Central memory CD4-positive, alpha-beta T cell (primary cell): ENCODE results near the gene KLF12.
A peak's percentile ranks its signal among the peaks of the same experiment; 100 is the strongest.

Experiments
- DNase-seq: peaks from one replicate; pipeline ENCODE4 v3.0.0; 2022

KLF12 gene

DNA sequence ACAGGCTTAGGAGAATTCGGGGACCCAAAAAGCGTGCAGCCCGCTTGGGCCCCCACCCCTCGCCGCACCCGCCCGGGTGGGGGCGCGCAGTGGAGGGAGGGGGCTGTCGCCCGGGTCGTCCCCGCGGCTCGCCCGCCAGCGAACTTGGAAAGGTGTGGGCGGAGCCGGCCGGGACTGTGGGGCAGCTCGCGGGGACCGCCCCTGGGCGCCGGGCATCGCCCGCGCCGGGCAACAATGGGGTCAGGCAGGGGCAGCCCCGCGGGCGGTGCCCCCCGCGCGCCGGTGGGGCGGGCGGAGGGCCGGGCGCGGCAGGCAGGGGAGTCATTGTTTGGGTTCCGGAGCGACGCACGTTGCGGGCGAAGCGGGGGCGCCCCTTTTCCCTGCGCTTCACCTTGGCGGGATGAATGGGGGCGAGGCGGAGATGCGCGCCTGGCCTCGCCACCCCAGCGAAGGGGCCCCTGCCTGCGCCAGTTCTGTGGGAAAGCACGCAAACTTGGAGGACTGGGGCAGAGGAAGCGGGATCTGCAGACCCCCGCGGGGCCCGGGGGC, 647 bp upstream of the KLF12 start:
- peak; percentile 76 for DNase-seq

DNA sequence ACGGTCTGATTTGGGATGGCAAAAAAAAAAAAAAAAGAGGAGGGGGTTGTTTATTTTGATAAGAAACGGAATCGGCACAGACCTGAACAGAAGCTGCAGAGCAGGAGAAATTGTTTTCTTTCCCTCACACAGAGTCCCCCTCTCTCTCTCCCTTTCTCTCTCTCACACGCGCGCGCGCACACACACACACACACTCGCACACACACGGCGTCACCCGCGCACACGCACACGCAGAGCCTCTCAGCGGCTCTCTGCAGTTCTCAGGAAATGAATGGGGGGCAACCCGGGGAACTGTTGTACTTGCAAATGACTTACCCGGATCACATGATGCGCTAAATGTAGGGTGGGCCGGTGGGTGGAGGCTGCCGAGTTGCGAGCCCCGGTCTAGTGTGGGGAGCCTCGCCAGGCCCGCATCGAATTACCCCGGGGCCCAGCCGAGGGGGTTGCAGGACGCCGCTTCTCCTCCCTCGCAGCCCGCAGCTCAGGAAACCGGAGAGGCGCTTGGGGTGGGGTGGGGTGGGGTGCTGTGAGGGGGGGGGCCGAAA, 475 bp downstream of the KLF12 start:
- DNase-seq: peak; percentile 94

GRCh38 chr13:74132776-74133656, 1.2 kb downstream of the KLF12 start:
- peak; percentile 52 for DNase-seq

GRCh38 chr13:74132152-74132775, 1.9 kb downstream of the KLF12 start:
- DNase-seq: peak; percentile 73

DNA sequence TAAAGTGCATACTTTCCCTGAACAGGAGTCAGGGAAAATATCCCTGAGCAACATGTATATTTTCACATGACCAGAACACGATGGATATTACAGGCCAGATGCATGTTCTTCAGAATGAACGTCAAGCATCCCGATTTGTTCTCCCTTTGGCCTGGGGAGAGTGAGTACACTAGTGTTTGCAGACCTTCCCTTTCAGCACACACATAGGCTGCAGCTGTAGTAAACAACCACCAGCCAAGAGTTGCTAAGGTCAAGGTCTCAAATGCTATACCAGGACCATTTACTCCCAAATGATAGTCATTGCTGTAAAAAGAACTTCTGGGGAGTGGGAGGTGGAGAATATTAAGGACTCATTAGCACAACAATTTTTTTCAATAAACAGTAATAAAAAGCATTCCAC, 3.0 kb downstream of the KLF12 start:
- DNase-seq: no peak

- peak; percentile 55 for DNase-seq
Observed at GRCh38 chr13:74129500-74130191, 4.6 kb downstream of the KLF12 start.

DNA sequence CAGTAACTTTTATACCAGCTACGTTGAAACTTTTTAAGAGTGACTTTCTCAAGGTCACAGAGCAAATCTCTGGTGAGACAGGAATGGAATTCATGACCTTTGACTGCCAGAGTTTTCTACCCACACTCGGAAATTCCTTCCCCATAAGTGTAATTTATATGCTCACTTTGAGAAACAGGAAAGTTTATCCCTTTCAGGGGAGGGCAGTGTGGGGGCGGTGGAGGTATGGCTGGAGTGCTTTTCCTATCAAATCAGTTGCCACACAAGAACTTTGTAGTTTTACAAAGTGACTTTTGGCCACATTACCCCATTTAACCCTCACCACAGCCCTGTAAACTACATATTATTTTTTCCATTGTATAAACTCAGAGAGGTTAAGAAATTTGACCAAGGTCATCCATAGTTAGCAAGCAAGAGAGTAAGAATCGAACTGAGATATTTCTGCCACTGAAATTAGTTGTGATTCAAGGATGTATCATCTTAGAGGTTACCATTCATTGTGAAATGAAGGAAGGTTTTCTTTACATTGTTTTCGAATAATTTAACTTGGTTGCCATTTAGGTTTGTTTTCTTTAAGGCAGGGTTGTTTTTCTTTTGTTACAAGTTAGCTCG, 5.9 kb downstream of the KLF12 start:
- no peak for DNase-seq

- no peak for DNase-seq
Observed at GRCh38 chr13:74118328-74118727, 15.9 kb downstream of the KLF12 start.

- no peak for DNase-seq
Observed at GRCh38 chr13:74117207-74117705, 16.9 kb downstream of the KLF12 start.

- DNase-seq: no peak
Observed at GRCh38 chr13:74115133-74115532, 19.1 kb downstream of the KLF12 start.

GRCh38 chr13:74114641-74115040, 19.6 kb downstream of the KLF12 start:
- no peak for DNase-seq

- DNase-seq: no peak
Observed at GRCh38 chr13:74114202-74114601, 20.0 kb downstream of the KLF12 start.

- no peak for DNase-seq
Observed at GRCh38 chr13:74111901-74112824, 22.0 kb downstream of the KLF12 start.

DNA sequence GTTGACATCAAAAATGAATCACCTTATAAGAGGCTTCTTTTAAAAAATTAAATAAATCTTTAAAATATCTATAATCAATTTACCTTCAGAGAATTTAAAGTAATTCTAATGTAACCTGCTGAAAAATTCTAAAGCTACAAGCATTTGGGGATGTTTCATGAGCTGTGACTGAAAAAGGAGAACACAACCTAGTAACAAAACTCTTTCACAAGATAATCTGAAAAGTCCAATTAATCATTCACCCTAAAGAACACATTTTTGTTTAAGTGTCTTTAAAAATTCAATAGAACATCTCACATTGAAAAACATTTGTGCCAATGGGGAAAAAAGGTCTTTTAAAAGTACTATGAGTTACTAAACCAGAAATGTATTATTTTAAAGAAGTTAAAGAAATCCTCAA, 22.8 kb downstream of the KLF12 start:
- DNase-seq: no peak

GRCh38 chr13:74110053-74110452, 24.2 kb downstream of the KLF12 start:
- DNase-seq: no peak

DNA sequence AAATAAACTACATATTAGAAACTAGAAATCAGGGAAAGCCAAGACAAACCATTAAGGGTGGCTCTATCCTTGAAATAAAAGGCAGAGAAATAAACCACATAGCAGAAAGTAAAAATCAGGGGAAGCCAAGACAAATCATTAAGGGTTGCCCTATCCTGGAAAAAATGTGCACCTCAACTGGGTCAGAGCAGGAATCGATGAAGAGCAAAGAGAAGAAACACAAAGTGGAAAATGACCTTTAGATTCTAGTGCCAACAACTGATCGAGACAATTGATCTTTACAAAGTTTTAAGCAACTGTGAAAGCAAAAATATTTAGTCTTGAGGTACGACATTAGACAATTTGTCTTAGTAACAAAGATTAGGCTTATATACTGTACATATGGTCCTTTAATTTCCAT, 26.6 kb downstream of the KLF12 start:
- no peak for DNase-seq

DNA sequence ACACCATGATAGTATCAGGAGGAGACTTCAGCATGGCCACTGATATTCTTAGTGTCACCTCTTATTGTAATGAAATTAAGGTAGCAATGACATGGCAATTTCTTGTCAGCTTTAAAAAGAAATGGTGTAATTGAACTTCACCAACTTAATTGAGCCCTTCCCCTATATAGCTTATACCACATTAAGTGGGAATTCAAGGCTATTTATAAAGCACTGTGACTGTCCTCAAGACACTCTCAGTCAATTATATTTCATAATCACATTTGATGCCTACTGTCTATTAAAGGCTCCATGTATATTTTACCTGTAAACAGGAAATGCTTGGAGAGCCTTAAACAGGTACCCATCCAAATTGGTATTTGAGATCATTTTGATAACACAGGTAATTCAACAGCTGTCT, 28.3 kb downstream of the KLF12 start:
- DNase-seq: no peak

GRCh38 chr13:74104661-74105275, 29.4 kb downstream of the KLF12 start:
- no peak for DNase-seq

DNA sequence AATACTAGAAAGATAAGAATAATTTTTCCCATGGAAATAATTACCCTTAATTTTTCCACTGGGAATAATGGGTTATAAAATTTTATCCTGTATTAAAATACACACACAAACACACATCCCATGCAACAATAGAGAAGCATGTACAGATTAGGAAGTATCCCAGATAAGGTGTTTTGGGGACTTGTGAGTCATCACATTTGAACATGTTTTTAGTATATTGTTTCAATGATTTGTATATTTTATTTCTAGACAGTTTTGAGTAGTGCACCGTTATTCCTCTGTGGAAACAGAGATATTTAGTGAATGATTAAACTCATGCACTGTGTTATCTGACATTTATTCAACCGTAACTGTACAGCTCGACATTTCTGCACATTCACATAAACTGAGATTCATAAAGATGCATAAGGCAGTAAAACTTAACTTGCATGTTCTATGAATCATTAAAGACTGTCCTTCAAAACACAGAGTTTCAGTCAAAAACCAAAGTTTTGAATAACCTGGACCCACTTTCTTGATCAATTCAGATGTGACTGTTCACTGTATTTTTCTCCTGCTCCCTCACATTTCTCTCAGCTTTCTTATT, 30.1 kb downstream of the KLF12 start:
- no peak for DNase-seq

GRCh38 chr13:74103196-74103595, 31.0 kb downstream of the KLF12 start:
- DNase-seq: no peak
